GM19099 (cell line): Measurements from ENCODE around the gene TARS3.

Experiments
- POLR2A ChIP-seq: IDR thresholded peaks from 3 replicates; pipeline ENCODE4 v1.6.1; 2011; ENCODE audit warnings: low read depth; ENCODE audit not compliant: insufficient read length; ENCODE audit errors: extremely low read depth

TARS3 gene

DNA sequence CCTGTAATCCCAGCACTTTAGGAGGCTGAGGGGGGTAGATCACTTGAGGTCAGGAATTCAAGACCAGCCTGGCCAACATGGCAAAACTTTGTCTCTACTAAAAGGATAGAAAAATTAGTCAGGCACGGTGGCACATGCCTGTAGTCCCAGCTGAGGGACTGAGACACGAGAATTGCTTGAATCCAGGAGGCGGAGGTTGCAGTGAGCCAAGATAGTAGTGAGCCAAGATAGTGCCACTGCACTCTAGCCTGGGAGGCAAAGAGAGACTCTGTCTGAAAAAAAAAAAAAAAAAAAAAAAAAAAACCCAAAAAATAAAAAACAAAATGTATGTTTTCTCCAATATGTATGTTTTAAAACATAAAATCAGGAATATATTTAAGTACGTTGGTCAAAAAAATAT, 16.3 kb downstream of the TARS3 start:
- no peak for TF ChIP-seq POLR2A

DNA sequence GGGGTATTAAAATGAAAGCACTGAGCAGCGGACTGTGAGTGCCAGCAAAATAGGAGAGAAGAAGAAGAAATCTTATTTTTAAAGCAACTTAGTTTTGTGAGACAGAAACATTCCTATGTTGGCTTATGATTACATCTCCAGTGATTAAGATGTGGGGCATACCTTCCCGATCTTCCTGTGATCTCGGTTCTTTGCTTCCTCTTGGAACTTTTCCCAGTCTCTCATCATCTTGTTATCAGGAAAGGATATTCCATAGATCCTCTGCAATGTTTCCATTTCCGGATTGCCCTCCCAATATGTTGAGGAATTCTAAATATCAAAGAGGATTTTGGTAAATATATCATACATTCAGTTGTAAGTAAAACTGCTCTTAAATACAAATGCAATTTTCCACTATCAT, 22.2 kb downstream of the TARS3 start:
- TF ChIP-seq POLR2A, result no peak

DNA sequence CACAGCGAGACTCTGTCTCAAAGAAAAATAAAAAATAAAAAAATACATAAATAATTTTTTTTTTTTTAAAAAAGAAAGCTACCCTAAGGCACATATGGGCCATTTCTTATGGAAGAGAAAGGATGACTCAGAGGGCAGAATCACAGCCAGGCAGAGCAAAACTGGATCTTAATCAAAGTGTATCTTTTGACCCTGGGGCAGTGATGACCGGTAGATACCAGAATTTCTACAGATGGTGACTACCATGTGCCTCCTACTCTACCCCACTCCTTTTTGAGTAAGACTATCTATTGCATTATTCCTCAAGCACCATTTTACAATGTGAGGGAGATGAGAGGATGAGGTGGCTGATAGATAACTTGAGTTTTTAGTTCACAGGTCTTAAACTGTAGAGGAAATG, 26.0 kb downstream of the TARS3 start:
- TF ChIP-seq POLR2A, result no peak

DNA sequence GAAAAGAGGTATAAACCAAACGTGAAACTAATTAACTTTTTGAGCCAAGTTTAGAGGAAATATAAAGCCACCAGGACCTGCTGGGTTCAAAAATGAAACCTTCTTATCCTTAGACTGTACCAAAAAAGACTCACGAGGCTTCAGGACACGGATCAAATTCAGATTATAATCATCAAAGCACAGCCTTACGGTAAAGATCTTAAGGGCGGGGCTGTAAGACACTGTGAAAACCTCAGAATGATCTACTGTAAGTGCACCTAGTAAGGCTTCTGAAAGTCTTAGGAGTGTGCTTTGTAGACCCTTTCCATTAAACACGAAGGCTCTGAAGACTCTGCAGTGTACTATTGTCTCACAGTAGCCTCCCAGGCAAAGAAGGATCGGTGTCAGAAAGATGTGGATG, 26.8 kb downstream of the TARS3 start:
- no peak for TF ChIP-seq POLR2A

DNA sequence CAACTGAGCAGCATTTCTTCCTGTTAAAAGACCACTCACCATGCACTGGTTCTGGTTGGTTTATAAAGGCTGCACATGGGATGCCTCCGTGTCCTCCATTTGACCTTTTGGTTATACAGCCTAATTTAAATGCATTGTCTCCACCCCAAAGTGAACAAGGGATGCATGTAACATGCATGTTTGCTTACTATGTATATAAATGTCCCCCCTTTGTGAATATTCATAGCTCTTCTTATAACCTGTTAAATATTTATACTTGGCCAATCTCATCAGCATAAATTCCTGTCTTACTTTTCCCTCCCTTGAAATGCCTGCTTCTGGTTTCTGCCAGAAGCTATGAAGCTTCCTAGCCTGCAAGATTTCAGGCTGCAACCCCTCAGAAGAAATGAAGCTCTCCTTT, 27.4 kb downstream of the TARS3 start:
- no peak for TF ChIP-seq POLR2A

DNA sequence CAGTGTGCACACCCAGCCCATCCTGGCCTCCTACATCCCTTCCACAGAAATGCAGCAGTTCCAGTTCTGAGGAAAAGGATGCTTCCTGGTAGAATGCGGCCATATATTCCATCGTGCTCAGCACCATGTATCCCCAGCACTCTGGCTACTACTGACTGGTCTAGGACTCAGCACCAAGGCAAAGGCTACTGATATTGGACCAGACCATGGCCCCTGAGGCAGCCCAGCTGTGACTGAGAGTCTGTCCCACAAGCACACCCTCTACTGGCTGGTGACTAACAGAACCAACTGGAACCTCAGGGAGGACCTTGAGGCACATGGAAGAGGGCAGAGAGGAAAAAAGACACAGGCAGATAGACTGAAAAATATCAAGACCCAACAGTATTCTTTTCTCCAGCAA, 30.0 kb downstream of the TARS3 start:
- TF ChIP-seq POLR2A, result no peak

DNA sequence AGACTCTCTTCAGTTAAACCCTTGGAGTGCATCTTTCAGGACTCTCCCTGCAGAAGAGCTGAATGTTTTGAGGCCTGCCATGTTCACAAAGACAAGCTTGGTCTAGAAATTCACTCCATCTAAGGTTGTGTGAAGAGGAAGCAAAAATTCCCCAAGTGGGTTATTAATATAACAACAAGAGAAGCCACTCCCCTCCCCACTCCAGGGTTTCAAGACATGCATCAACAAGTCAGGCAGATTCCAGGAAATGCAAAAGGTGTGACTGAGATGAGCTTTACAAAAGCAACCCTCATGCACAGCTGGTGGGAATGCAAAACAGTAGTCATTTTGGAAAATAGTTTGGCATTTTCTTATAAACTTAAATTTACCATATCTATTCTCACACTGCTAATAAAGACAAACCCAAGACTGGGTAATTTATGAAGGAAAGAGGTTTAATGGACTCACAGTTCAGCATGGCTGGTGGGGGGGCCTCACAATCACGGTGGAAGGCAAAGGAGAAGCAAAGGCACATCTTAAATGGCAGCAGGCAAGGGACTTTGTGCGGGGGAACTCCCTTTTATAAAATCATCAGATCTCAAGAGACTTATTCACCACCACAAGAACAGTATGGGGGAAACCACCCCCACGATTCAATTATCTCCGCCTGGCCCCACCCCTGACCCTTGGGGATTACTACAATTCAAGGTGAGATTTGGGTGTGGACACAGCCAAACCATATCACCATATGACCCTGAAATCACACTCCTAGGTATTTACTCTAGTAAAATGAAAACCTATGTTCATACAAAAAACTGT, 31.3 kb downstream of the TARS3 start:
- TF ChIP-seq POLR2A, result no peak

DNA sequence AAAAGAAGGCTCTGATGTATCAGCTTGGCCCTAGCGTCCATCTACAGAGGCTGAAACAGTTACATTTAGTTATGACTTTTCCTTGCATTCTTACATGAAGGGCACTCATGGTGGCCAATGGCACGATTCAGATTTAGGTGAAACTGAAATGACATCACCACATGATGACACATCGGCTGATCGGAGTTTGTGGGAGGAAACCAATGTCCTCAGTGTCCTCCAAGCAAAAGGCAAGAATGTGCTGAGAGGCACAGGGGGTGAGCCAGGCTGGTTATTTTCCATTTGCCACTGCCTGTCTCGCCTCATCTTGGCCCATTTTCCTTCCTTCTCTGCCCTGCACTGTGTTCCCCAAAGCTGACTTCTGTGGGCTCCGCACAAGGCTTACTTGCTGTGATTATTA, 34.4 kb downstream of the TARS3 start:
- no peak for TF ChIP-seq POLR2A

DNA sequence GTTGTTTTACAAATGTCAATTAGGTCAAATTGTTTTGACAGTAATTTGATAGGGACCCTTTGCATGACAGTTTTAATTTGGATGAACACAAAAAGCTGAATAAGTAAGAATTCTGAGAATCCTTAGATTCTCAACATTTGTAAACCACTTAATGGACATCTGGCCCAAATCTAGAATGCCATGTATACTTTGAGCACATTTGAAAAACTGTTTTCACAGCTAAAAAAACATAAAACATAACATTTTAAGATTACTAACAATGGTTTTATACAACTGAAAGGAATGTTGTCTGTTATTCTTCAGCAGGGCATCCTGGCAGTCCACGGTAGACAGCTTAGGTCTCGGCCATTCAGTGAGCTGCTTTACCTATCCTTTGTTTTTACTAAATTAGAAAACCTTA, 37.6 kb downstream of the TARS3 start:
- no peak for TF ChIP-seq POLR2A

DNA sequence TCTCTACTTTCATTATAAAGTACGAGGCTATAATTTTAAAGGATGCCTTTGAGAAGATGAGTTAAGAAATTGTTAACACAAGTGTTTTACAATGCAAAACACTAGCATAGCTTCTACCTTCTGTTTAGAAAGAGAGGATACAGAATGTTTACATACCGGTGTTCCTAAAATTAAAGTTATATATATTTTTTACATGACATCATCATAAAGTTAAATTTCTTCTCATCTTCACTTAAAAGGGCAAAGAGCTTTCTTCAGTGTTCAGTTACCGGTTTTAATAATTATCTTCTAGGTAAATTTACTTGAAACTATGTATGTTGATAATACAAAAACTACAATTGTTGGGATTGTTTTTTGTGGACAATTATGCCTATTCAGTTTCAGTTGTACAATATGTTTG, 39.4 kb downstream of the TARS3 start:
- TF ChIP-seq POLR2A, result no peak

DNA sequence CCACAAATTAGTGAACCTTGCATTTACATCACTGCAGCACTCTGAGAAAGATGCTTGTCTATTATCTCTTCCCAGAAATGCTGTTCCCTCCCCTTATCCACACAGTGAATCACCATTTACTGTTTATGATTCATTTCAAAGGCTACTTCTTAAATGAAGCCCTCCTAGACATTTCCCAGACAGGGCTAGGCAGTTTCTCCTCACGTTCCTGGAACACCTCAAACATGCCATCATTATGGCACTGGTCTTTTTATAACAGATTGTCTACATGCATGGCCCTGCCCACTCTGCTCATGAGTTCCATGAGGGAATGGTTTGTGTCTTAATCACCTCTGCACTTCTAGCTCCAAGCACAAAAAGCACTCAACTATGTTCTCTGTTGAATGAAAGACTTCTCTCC, 39.9 kb downstream of the TARS3 start:
- TF ChIP-seq POLR2A, result no peak

DNA sequence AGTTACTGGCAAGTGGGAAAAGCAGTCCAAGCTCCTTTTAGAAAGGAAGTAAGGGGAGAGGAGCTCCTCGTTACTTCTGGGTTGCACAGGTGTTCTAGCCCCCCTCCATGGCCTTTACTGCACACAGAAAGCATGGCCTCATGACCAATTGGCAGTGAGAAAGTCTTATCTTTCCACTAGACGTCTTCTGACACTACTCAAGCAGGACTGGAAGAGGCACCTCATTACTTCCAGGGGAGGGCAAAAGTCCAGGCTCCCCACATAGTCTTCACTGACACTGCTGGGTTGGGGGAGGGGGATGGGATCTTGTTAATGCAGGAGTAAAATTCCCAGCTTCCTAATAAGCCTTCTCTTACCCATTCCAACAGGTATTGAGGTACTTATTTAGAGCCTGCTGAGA, 44.5 kb downstream of the TARS3 start:
- TF ChIP-seq POLR2A, result no peak

DNA sequence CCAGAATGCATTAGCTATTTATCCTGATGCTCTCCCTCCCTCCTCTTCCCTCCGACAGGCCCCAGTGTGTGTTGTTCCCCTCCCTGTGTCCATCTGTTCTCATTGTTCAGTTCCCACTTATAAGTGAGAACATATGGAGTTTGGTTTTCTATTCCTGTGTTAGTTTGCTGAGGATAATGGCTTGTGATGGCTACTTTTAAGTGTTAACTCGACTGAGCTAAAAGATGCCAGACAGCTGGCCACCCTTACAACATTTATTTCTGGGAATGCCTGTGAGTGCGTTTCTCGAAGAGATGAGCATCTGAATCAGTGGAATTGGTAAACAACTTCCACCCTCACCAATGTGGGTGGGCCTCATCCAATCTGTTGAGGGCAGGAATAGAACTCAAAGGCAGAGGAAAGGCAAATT, 47.3 kb downstream of the TARS3 start:
- TF ChIP-seq POLR2A, result no peak

DNA sequence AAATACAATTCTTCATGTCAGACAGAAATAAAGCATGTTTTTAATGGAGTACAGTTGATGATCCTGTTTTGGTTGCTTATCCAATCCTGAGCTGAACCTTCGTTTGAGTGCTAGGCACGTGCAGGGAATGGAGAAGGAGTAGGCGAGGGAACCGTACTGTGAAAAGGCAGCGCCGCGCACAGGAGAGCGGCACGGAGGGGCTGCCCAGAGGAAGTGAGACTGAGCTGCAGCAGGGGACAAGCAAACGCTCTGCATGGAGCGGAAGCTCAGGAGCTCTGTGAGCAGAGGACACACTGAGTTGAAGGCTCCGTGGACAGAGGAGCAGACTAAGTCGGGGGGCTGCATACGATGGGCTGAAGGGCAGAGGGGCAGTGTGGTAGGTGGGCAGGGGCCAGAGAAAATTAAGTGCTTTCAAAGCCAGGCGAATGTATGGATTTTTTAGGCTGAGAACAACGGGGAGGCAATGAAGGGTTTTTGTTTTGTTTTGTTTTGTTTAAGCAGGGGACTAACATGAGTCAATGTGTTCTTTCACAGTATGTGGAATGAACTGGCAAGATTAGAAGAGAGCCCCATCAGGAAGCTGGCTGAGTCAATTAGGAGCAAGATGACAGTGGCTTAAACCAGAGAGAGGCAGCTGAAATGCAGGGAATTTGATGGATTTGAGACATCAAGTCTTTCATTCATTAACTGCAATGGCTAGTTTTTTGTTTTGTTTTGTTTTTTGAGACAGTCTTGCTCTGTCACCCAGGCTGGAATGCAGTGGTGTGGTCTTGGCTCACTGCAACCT, 48.3 kb downstream of the TARS3 start:
- TF ChIP-seq POLR2A, result peak; percentile 39

DNA sequence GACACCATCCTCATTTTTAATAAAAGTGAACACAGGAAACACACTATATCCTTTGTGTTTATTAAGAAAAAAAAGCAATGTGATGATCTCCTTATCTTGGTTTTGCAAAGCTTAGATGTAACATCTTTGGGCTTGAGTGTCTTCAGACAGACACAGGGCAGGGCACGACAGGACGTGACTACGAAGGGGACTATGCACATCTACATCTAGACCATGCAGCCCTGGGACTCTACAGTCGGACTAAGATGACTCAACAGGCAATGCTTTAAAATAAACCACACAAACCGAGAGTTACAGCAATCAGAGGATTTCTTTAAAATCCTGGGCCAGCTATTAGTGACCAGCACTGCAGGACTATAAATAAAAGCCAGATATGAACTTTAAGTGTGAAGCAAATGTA, 49.3 kb downstream of the TARS3 start:
- TF ChIP-seq POLR2A, result no peak

DNA sequence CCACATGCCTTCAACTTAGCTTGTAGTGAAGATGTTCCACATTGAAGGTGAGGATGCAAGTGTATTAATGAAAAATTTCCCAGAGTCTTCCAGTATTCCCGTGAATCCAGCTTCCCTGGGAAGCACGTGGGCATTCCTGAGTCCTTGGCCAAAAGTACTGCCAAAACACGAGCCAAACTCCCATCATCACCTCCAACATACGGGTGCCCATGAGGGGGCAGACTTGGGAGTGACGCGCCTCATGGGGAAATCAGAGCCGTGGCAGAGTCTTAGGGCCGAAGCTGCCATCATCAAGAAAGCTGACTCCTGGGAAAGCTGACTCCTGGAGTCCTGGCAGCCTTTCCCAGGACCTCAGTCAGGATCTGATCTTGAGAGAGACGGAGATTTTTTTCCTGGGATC, 52.0 kb downstream of the TARS3 start:
- TF ChIP-seq POLR2A, result no peak
